Measurements from ENCODE around the gene PEPD.

- TF ChIP-seq EP300 (IDR thresholded peaks at IDR 0.05; ENCODE audit: low read depth) = no peak
- no peak for TF ChIP-seq CTCF (IDR thresholded peaks at IDR 0.05)
- no peak for TF ChIP-seq POLR2AphosphoS5 (IDR thresholded peaks at IDR 0.05)
Observed at GRCh38 chr19:33472691-33473652, 48.6 kb downstream of the PEPD start.

Measured in transverse colon (tissue), 4 donors.